Choroid plexus epithelial cell (primary cell): Measurements from ENCODE around the gene LRRC49.
"Not testable (repeated sequence)": the region's sequence is repeated elsewhere in the genome, so short reads cannot be mapped to it uniquely, and the experiment has no call there.

Experiments
- DNase-seq: peaks from one replicate; pipeline ENCODE4 v3.0.0-alpha.2; 2010; ENCODE audit warnings: low read depth
- H3K4me3 ChIP-seq: 2 replicates; pipeline ENCODE4 v1.5.1; 2011; ENCODE audit warnings: low read depth, mild to moderate bottlenecking, control low read depth, low read length, moderate library complexity
- CTCF ChIP-seq: conservative IDR thresholded peaks from 2 replicates; pipeline ENCODE4 v1.5.1; 2011; ENCODE audit warnings: low read depth, mild to moderate bottlenecking, control low read depth, inconsistent platforms, low read length, moderate library complexity

LRRC49 gene

GRCh38 chr15:71002316-71002715, 109.7 kb downstream of the LRRC49 start:
- peak; percentile 54 for DNase-seq
- no peak for TF ChIP-seq CTCF
- no peak overlapping the region for H3K4me3 ChIP-seq

GRCh38 chr15:71003319-71003718, 110.7 kb downstream of the LRRC49 start:
- peak; percentile 57 for DNase-seq
- no peak for TF ChIP-seq CTCF
- no peak overlapping the region for H3K4me3 ChIP-seq

- DNase-seq, H3K4me3 ChIP-seq: not testable (repeated sequence)
Observed at GRCh38 chr15:71004506-71004905, 111.9 kb downstream of the LRRC49 start.

- TF ChIP-seq CTCF = no peak
- no peak for DNase-seq
- no peak overlapping the region for H3K4me3 ChIP-seq
Observed at GRCh38 chr15:71005895-71006294, 113.3 kb downstream of the LRRC49 start.

GRCh38 chr15:71008250-71008870, 115.7 kb downstream of the LRRC49 start:
- no peak for TF ChIP-seq CTCF
- no peak for DNase-seq
- no peak overlapping the region for H3K4me3 ChIP-seq

- DNase-seq = no peak
- TF ChIP-seq CTCF = no peak
- H3K4me3 ChIP-seq = no peak overlapping the region
Observed at GRCh38 chr15:71010472-71010871, 117.8 kb downstream of the LRRC49 start.

GRCh38 chr15:71010997-71011396, 118.4 kb downstream of the LRRC49 start:
- no peak for DNase-seq
- H3K4me3 ChIP-seq = no peak overlapping the region
- TF ChIP-seq CTCF = no peak
